AG10803 (cell line): Measurements from ENCODE around the gene CNR2.

ENCODE experiments used
- DNase-seq: peaks from one replicate; pipeline ENCODE4 v3.0.0; 2010; ENCODE audit warnings: low read depth
- H3K4me3 ChIP-seq: 2 replicates; pipeline ENCODE4 v1.5.1; 2011; ENCODE audit warnings: mild to moderate bottlenecking, low read length, control low read depth
- CTCF ChIP-seq: conservative IDR thresholded peaks from 2 replicates; pipeline ENCODE4 v1.5.1; 2011; ENCODE audit warnings: mild to moderate bottlenecking, low read length, control low read depth, inconsistent platforms

The CNR2 gene

GRCh38 chr1:23915466-23915865 is 2.3 kb upstream of the CNR2 start:
- H3K4me3 ChIP-seq, result no peak overlapping the region
- TF ChIP-seq CTCF, result no peak
- no peak for DNase-seq

- no peak for DNase-seq
- no peak overlapping the region for H3K4me3 ChIP-seq
- no peak for TF ChIP-seq CTCF
Observed at GRCh38 chr1:23914921-23915320, 1.8 kb upstream of the CNR2 start.

GRCh38 chr1:23911921-23912320 is 1.2 kb downstream of the CNR2 start:
- no peak overlapping the region for H3K4me3 ChIP-seq
- TF ChIP-seq CTCF, result no peak
- no peak for DNase-seq

GRCh38 chr1:23910553-23911246 is 2.5 kb downstream of the CNR2 start:
- no peak overlapping the region for H3K4me3 ChIP-seq
- DNase-seq, result no peak
- no peak for TF ChIP-seq CTCF

- no peak overlapping the region for H3K4me3 ChIP-seq
- no peak for DNase-seq
- no peak for TF ChIP-seq CTCF
Observed at GRCh38 chr1:23910144-23910543, 3.0 kb downstream of the CNR2 start.

GRCh38 chr1:23909412-23909811 is 3.8 kb downstream of the CNR2 start:
- TF ChIP-seq CTCF, result no peak
- DNase-seq, result no peak
- H3K4me3 ChIP-seq, result no peak overlapping the region

GRCh38 chr1:23908453-23909341 is 4.5 kb downstream of the CNR2 start:
- no peak overlapping the region for H3K4me3 ChIP-seq
- no peak for DNase-seq
- no peak for TF ChIP-seq CTCF
